K562 (cell line): ENCODE measurements around the gene TMEM187. TPM values are rescaled to one million over a fixed set of nuclear protein-coding genes. Genes with fewer than 3 reads are reported as not detected.

ENCODE experiments used
- ATAC-seq: fragments of 200-7000 bp; cut with Tn5 transposase; 3 replicates; pipeline ENCODE4 v1.9.1; 2020; ENCODE audit warnings: moderate library complexity
- BruUV-seq: library from RNA; stranded (reverse); fragments of 400-500 nt; replicated peaks from 2 replicates; lab custom pipeline; 2021; lab: Mats Ljungman, UMichigan
- CTCF ChIA-PET: fragments of 300-600 bp; formaldehyde crosslinking; extraction: SDS; loops from one replicate; lab custom pipeline; 2021; ENCODE audit warnings: low intra/inter-chr PET ratio; lab: Yijun Ruan, JAX
- POLR2A ChIA-PET: fragments of 300-600, 350-650 bp; sonication (Branson Sonifier 250); formaldehyde crosslinking; extraction: SDS; loops from one replicate; lab custom pipeline; 2021; ENCODE audit warnings: antibody characterized with exemption, inconsistent platforms; lab: Yijun Ruan, JAX
- DNase-seq, 4 experiments: peaks; one replicate each; pipeline versions ENCODE4 v3.0.0 to v3.0.0-alpha.2; 2011 to 2018; ENCODE audit warnings: low spot score in 3 of 4, mixed read lengths in 3 of 4; ENCODE audit errors: extremely low read depth in 1 of 4
- FAIRE-seq: peaks from 2 replicates; lab custom pipeline; 2011; peaks lifted over from hg19 to GRCh38; lab: Jason Lieb, UNC
- H2AFZ ChIP-seq: 2 replicates; pipeline ENCODE4 v1.6.0; 2011; ENCODE audit warnings: low read depth, low read length, control low read depth, inconsistent platforms
- H3K27ac ChIP-seq: fragments of 200-600 bp; 3 replicates; pipeline ENCODE4 v1.8.0; 2011; ENCODE audit warnings: low read depth, mild to moderate bottlenecking, control low read depth, inconsistent platforms, low read length, moderate library complexity, mixed read lengths; ENCODE audit errors: extremely low read depth
- H3K27me3 ChIP-seq, 2 experiments: fragments of 300-600 bp in 1 of 2; 2 replicates in 1 of 2; 3 replicates in 1 of 2; pipeline versions ENCODE4 v1.6.0 to v1.8.0; 2011; ENCODE audit warnings: inconsistent platforms in 2 of 2, low read length in 2 of 2, mild to moderate bottlenecking in 1 of 2, mixed read lengths in 1 of 2, moderate library complexity in 1 of 2; ENCODE audit not compliant: control insufficient read depth in 2 of 2, insufficient read depth in 2 of 2
- H3K36me3 ChIP-seq: fragments of 300-600 bp; 3 replicates; pipeline ENCODE4 v1.8.0; 2011; ENCODE audit warnings: mild to moderate bottlenecking, low read length, inconsistent platforms; ENCODE audit not compliant: control insufficient read depth, insufficient read depth
- H3K4me1 ChIP-seq, 2 experiments: fragments of 200-600 bp in 1 of 2; replicated peaks in 1 of 2; 2 replicates in 1 of 2; 3 replicates in 1 of 2; pipeline versions ENCODE4 v1.5.1 to v1.8.0; 2011; ENCODE audit warnings: inconsistent platforms in 2 of 2, low read length in 2 of 2, mild to moderate bottlenecking in 1 of 2, mixed read lengths in 1 of 2, moderate library complexity in 1 of 2; ENCODE audit not compliant: control insufficient read depth in 2 of 2, insufficient read depth in 2 of 2
- H3K4me2 ChIP-seq: 2 replicates; pipeline ENCODE4 v1.6.1; 2011; ENCODE audit warnings: low read length, control low read depth, inconsistent platforms, mixed read lengths; ENCODE audit not compliant: insufficient read depth
- H3K4me3 ChIP-seq: fragments of 200-600 bp; sonication (generic), shearing (Covaris generic); 2 replicates; pipeline ENCODE4 v1.5.1; 2016; ENCODE audit warnings: control low read depth, inconsistent platforms
- H3K79me2 ChIP-seq: fragments of 200-600 bp; 3 replicates; pipeline ENCODE4 v1.8.0; 2011; ENCODE audit warnings: low read length, inconsistent platforms; ENCODE audit not compliant: control insufficient read depth, insufficient read depth
- H3K9ac ChIP-seq, 2 experiments: 2 replicates each; pipeline versions ENCODE4 v1.6.0 to v1.6.1; 2011; ENCODE audit warnings: low read depth in 2 of 2, low read length in 2 of 2, control low read depth in 1 of 2, inconsistent platforms in 1 of 2, mild to moderate bottlenecking in 1 of 2, mixed read lengths in 1 of 2; ENCODE audit not compliant: insufficient read depth in 1 of 2
- H3K9me1 ChIP-seq: one replicate; pipeline ENCODE4 v1.6.0; 2011; ENCODE audit warnings: inconsistent platforms, mild to moderate bottlenecking, low read length, moderate library complexity; ENCODE audit not compliant: control insufficient read depth, insufficient read depth
- H3K9me3 ChIP-seq: replicated peaks from 2 replicates; pipeline ENCODE4 v1.5.1; 2011; ENCODE audit warnings: low read depth, low read length, inconsistent platforms; ENCODE audit not compliant: control insufficient read depth, insufficient read depth
- H4K20me1 ChIP-seq: replicated peaks from 2 replicates; pipeline ENCODE4 v1.6.1; 2011; ENCODE audit warnings: low read length, inconsistent platforms, mixed read lengths; ENCODE audit not compliant: control insufficient read depth, insufficient read depth
- CEBPB ChIP-seq: fragments of 450-650 bp; IDR thresholded peaks from 2 replicates; pipeline ENCODE4 v1.6.1; 2016; ENCODE audit warnings: missing genetic modification characterization, missing compliant biosample characterization
- CTCF ChIP-seq, 3 experiments: IDR thresholded peaks in 2 of 3; conservative IDR thresholded peaks in 1 of 3; 2 replicates each; pipeline ENCODE4 v1.5.1; 2011 to 2012; ENCODE audit warnings: low read length in 3 of 3, mild to moderate bottlenecking in 3 of 3, control low read depth in 2 of 3, improper control_type of control experiment in 1 of 3, inconsistent platforms in 1 of 3, low read depth in 1 of 3, mixed read lengths in 1 of 3, moderate library complexity in 1 of 3; ENCODE audit not compliant: insufficient read depth in 2 of 3
- CTCFL ChIP-seq: IDR thresholded peaks from 2 replicates; pipeline ENCODE4 v1.6.1; 2011; ENCODE audit warnings: borderline replicate concordance, low read depth, mild to moderate bottlenecking, moderate library complexity, low read length; ENCODE audit not compliant: insufficient read depth, poor library complexity, severe bottlenecking
- DLX4 ChIP-seq: fragments of 250-450 bp; sonication (Bioruptor Pico); IDR thresholded peaks from 2 replicates; pipeline ENCODE4 v1.6.1; 2021; ENCODE audit warnings: mild to moderate bottlenecking
- POLR2G ChIP-seq: fragments of 200-400 bp; formaldehyde crosslinking; IDR thresholded peaks from 2 replicates; pipeline ENCODE4 v1.6.1; 2017; ENCODE audit warnings: low read depth, mild to moderate bottlenecking, antibody characterized with exemption, low read length, moderate library complexity
- PRDM10 ChIP-seq: fragments of 450-650 bp; IDR thresholded peaks from 2 replicates; pipeline ENCODE4 v1.6.1; 2018; ENCODE audit not compliant: partially characterized antibody
- RB1 ChIP-seq: fragments of 450-650 bp; IDR thresholded peaks from 2 replicates; pipeline ENCODE4 v1.6.1; 2017; ENCODE audit warnings: low read depth, mild to moderate bottlenecking
- THAP12 ChIP-seq: fragments of 250-450 bp; sonication (Bioruptor Pico); IDR thresholded peaks from 2 replicates; pipeline ENCODE4 v1.9.0; 2021; ENCODE audit warnings: mild to moderate bottlenecking, inconsistent platforms
- ZNF699 ChIP-seq: fragments of 250-450 bp; sonication (Bioruptor Pico); IDR thresholded peaks from 2 replicates; pipeline ENCODE4 v1.8.0; 2021; ENCODE audit warnings: mild to moderate bottlenecking, moderate library complexity; ENCODE audit not compliant: insufficient replicate concordance
- WGBS: fragments of 100-300 bp; shearing (Covaris generic); methylation state at CpG from one replicate; pipeline ENCODE4 v1.1.6; 2016; ENCODE audit warnings: low coverage, mixed read lengths; ENCODE audit not compliant: insufficient coverage; ENCODE audit errors: missing lambda C conversion rate; 5-methylcytosine and 5-hydroxymethylcytosine counted together
- in situ Hi-C: fragments of 300-500 bp; cut with MboI; formaldehyde crosslinking; loops from 4 replicates; pipeline ENCODE4 v1.15.0; 2018; ENCODE audit warnings: inconsistent platforms, mixed read lengths
- intact Hi-C: fragments of 100-400 bp; cut with micrococcal nuclease; formaldehyde crosslinking; loops from 2 replicates; pipeline ENCODE4 v1.14.2; 2022
- polyA plus RNA-seq, 8 experiments: library from polyadenylated mRNA; depleted of rRNA in 4 of 8; stranded (reverse) in 5 of 8; unstranded in 3 of 8; fragments of >200 nt; fragmentation: Nextera tagmentation in 2 of 8; fragmentation: Illumina TruSeq in 1 of 8; extraction: Ambion mirVana in 2 of 8; extraction: Trizol in 1 of 8; gene quantifications; 2 replicates each; pipeline versions ENCODE4 v1.2.1 to v1.2.3, GENCODE V29; 2011 to 2014; ENCODE audit warnings: inconsistent platforms in 1 of 8, missing spikeins in 1 of 8
- total RNA-seq, 7 experiments: library from RNA; depleted of rRNA in 6 of 7; stranded (reverse); fragments of >200 nt in 6 of 7; fragmentation: Illumina TruSeq in 2 of 7; extraction: Trizol in 2 of 7; gene quantifications; 2 replicates each; pipeline versions ENCODE4 v1.2.1 to v1.2.3, GENCODE V29; 2011 to 2021; ENCODE audit warnings: low replicate concordance in 1 of 7

TMEM187 gene
- total and polyA plus RNA-seq, 9 of the 15 experiments (the other 6 are each of a cell fraction or from before 2014, with no cell fraction given): 0.13 to 6.4 (median 1.6) TPM

- Histone ChIP-seq H3K27ac (no peak overlapping the region), H3K9ac (peak overlapping the region in 1 of 2 experiments; percentile 35; a peak in 1 of 4 replicates), H3K4me3 (no peak overlapping the region), H4K20me1 (no peaks in the 10 kb centered on the region), H3K9me1 (no peaks in the 10 kb centered on the region), H3K4me1 (peaks cover 0 to 5% of the 10 kb centered on the region in 2 experiments; a peak in 2 of 5 replicates), H3K27me3 (no peaks in the 10 kb centered on the region), H3K36me3 (peaks cover 79% of the 10 kb centered on the region; the same call in 2 of the 3 replicates), H2AFZ (no peak overlapping the region), H3K9me3 (no peaks in the 10 kb centered on the region), H3K4me2 (no peak overlapping the region), H3K79me2 (peaks cover 9% of the 10 kb centered on the region; the same call in 2 of the 3 replicates)
- intact Hi-C loops: no loop called here
- ChIA-PET POLR2A (interaction anchor here (0.8 to 1.3 kb wide), 2 partner anchors 9 to 15 kb away, joined by 3 to 4 read pairs; no protein-coding TSS in a partner anchor), CTCF (no interaction called here)
- BruUV-seq: no TSS peak
- peak in 2 of 4 experiments; percentile 31 to 34 for DNase-seq
- in situ Hi-C loops: no loop called here
- FAIRE-seq: no peak
- ATAC-seq: peak; percentile 81
- 68% methylated on average over 5 of the region's 8 CpGs for WGBS
- TF ChIP-seq RB1 (no peak), DLX4 (CRISPR knock-in tag) (no peak), CTCFL (peak; percentile 48), POLR2G (0 out of 2 replicates have a peak, but pooled peaks have one; percentile 29), CTCF (IDR thresholded peaks at IDR 0.05 in 2 of 3, conservative IDR thresholded peaks at IDR 0.05 in 1 of 3; ENCODE audit: insufficient read depth in 2 of 3, low read depth in 1 of 3, low read length in 3 of 3) (peak; percentile 34 to 36 (median 35); a peak in 3 of 6 replicates), THAP12 (CRISPR knock-in tag) (no peak), CEBPB (tag) (no peak), ZNF699 (CRISPR knock-in tag) (no peak), PRDM10 (peak; percentile 93)
These were observed 56.9 kb downstream of the TMEM187 start for GRCh38 chrX:154029439-154029838.
